Hepatocyte (in vitro differentiated cells): ENCODE data around the gene GDPD5. TPM values are rescaled to one million over a fixed set of nuclear protein-coding genes. Genes with fewer than 3 reads are reported as not detected.

Experiments
- DNase-seq: peaks from one replicate; pipeline ENCODE4 v3.0.0-alpha.2; 2016; ENCODE audit warnings: low spot score
- H2AFZ ChIP-seq: fragments of 200-600 bp; sonication (generic); 2 replicates; pipeline ENCODE4 v1.6.0; 2016; ENCODE audit warnings: antibody characterized with exemption, mild to moderate bottlenecking
- H3K27ac ChIP-seq: fragments of 200-600 bp; sonication (generic); 2 replicates; pipeline ENCODE4 v1.5.1; 2016; ENCODE audit warnings: mild to moderate bottlenecking
- H3K27me3 ChIP-seq: fragments of 200-600 bp; sonication (generic); 2 replicates; pipeline ENCODE4 v1.6.1; 2016
- H3K36me3 ChIP-seq: fragments of 200-600 bp; sonication (generic); replicated peaks from 2 replicates; pipeline ENCODE4 v1.5.1; 2016; ENCODE audit warnings: low read depth; ENCODE audit not compliant: insufficient read depth
- H3K4me1 ChIP-seq: fragments of 200-600 bp; sonication (generic); 2 replicates; pipeline ENCODE4 v1.5.1; 2016; ENCODE audit warnings: mild to moderate bottlenecking, moderate library complexity; ENCODE audit not compliant: insufficient read depth
- H3K4me2 ChIP-seq: fragments of 200-600 bp; sonication (generic); 2 replicates; pipeline ENCODE4 v1.6.0; 2016
- H3K4me3 ChIP-seq: fragments of 200-600 bp; sonication (generic); 2 replicates; pipeline ENCODE4 v1.5.1; 2016; ENCODE audit warnings: mild to moderate bottlenecking
- H3K79me2 ChIP-seq: fragments of 200-600 bp; sonication (generic); 2 replicates; pipeline ENCODE4 v1.6.0; 2017; ENCODE audit warnings: mild to moderate bottlenecking
- H3K9me2 ChIP-seq: fragments of 200-600 bp; sonication (generic); replicated peaks from 2 replicates; pipeline ENCODE4 v1.6.0; 2017; ENCODE audit warnings: mild to moderate bottlenecking; ENCODE audit not compliant: insufficient read depth
- H3K9me3 ChIP-seq: fragments of 200-600 bp; sonication (generic); 2 replicates; pipeline ENCODE4 v1.5.1; 2016; ENCODE audit warnings: low read depth, mild to moderate bottlenecking
- H4K20me1 ChIP-seq: fragments of 200-600 bp; sonication (generic); 2 replicates; pipeline ENCODE4 v1.6.0; 2016; ENCODE audit warnings: mild to moderate bottlenecking; ENCODE audit not compliant: insufficient read depth, poor library complexity, severe bottlenecking
- CTCF ChIP-seq: fragments of 200-600 bp; sonication (generic); IDR thresholded peaks from 2 replicates; pipeline ENCODE4 v1.5.1; 2016; ENCODE audit warnings: antibody characterized with exemption, mild to moderate bottlenecking; ENCODE audit not compliant: poor library complexity
- EZH2 ChIP-seq: fragments of 200-600 bp; sonication (generic); IDR thresholded peaks from 2 replicates; pipeline ENCODE4 v1.6.1; 2016; ENCODE audit warnings: antibody characterized with exemption, mild to moderate bottlenecking, borderline replicate concordance
- EZH2phosphoT487 ChIP-seq: fragments of 200-600 bp; sonication (generic); IDR thresholded peaks from one replicate; pipeline ENCODE4 v1.6.1; 2018; ENCODE audit warnings: antibody characterized with exemption, mild to moderate bottlenecking, low read depth, moderate library complexity; ENCODE audit not compliant: unreplicated experiment, severe bottlenecking
- WGBS: methylation state at CpG from one replicate; pipeline ENCODE4 v1.1.6; 2016; ENCODE audit warnings: low lambda C conversion rate; ENCODE audit errors: missing lambda C conversion rate; 5-methylcytosine and 5-hydroxymethylcytosine counted together
- polyA plus RNA-seq: library from polyadenylated mRNA; unstranded; fragments of >200 nt; fragmentation: Nextera tagmentation; extraction: Ambion mirVana; gene quantifications from 2 replicates; pipeline ENCODE4 v1.2.1, GENCODE V29; 2016
- total RNA-seq: library from RNA; depleted of rRNA; stranded (reverse); fragments of >200 nt; gene quantifications from 2 replicates; pipeline ENCODE4 v1.2.3, GENCODE V29; 2014

GDPD5 gene
- total and polyA plus RNA-seq, 2 experiments from 2014 or later = 5.2 to 8.9 TPM

GRCh38 chr11:75471176-75471973, 54.4 kb downstream of the GDPD5 start:
- no peak for DNase-seq
- no peak for TF ChIP-seq EZH2
- no peak for TF ChIP-seq EZH2phosphoT487
- TF ChIP-seq CTCF = no peak
- no peaks in the 10 kb centered on the region for H3K36me3 ChIP-seq
- no peaks in the 10 kb centered on the region for H3K79me2 ChIP-seq
- no peaks in the 10 kb centered on the region for H4K20me1 ChIP-seq
- no peak overlapping the region for H2AFZ ChIP-seq
- WGBS = 59% methylated on average over 7 of the region's 7 CpGs
- H3K4me3 ChIP-seq = no peak overlapping the region
- H3K4me1 ChIP-seq = no peaks in the 10 kb centered on the region
- no peak overlapping the region for H3K27ac ChIP-seq
- no peaks in the 10 kb centered on the region for H3K9me2 ChIP-seq
- H3K27me3 ChIP-seq = no peaks in the 10 kb centered on the region
- no peak overlapping the region for H3K4me2 ChIP-seq
- H3K9me3 ChIP-seq = no peaks in the 10 kb centered on the region

- Histone ChIP-seq H4K20me1 (no peaks in the 10 kb centered on the region), H3K27ac (no peak overlapping the region), H3K36me3 (no peaks in the 10 kb centered on the region), H3K4me3 (no peak overlapping the region), H3K4me1 (peaks cover 4% of the 10 kb centered on the region), H3K9me3 (no peaks in the 10 kb centered on the region), H3K27me3 (no peaks in the 10 kb centered on the region), H3K4me2 (no peak overlapping the region), H2AFZ (no peak overlapping the region), H3K9me2 (no peaks in the 10 kb centered on the region), H3K79me2 (no peaks in the 10 kb centered on the region)
- no peak for DNase-seq
- TF ChIP-seq CTCF (no peak), EZH2 (no peak), EZH2phosphoT487 (no peak)
- 89% methylated on average over 7 of the region's 7 CpGs for WGBS
Observed at GRCh38 chr11:75470476-75471080, 55.2 kb downstream of the GDPD5 start.

GRCh38 chr11:75469785-75470405, 55.8 kb downstream of the GDPD5 start:
- Histone ChIP-seq H3K9me2 (no peaks in the 10 kb centered on the region), H4K20me1 (no peaks in the 10 kb centered on the region), H3K4me2 (no peak overlapping the region), H3K4me1 (peaks cover 4% of the 10 kb centered on the region), H3K79me2 (no peaks in the 10 kb centered on the region), H3K36me3 (no peaks in the 10 kb centered on the region), H3K27ac (no peak overlapping the region), H2AFZ (no peak overlapping the region), H3K27me3 (no peaks in the 10 kb centered on the region), H3K9me3 (no peaks in the 10 kb centered on the region), H3K4me3 (no peak overlapping the region)
- 75% methylated on average over 6 of the region's 6 CpGs for WGBS
- TF ChIP-seq EZH2 = no peak
- no peak for TF ChIP-seq CTCF
- TF ChIP-seq EZH2phosphoT487 = no peak
- no peak for DNase-seq
